ENCODE data around the gene FOXRED2. TPM values are rescaled to one million over a fixed set of nuclear protein-coding genes. Genes with fewer than 3 reads are reported as not detected.

FOXRED2 gene
- total RNA-seq, 1 experiment from 2014 or later, result 19.9 TPM

GRCh38 chr22:36541831-36542411, 35.1 kb upstream of the FOXRED2 start:
- intact Hi-C loops (cut with micrococcal nuclease), result no loop called here
- Histone ChIP-seq H3K36me3 (ENCODE audit: control insufficient read depth in 1 of 2, insufficient read depth in 2 of 2, low read length in 2 of 2) (no peaks in the 10 kb centered on the region), H3K79me2 (ENCODE audit: insufficient read depth, low read length) (no peaks in the 10 kb centered on the region), H3K4me3 (replicated peaks in 1 of 2; ENCODE audit: low read depth in 1 of 2, low read length in 2 of 2) (peak overlapping the region; percentile 19 to 35), H3K9me3 (ENCODE audit: control insufficient read depth in 1 of 2, insufficient read depth in 1 of 2, low read depth in 1 of 2, low read length in 2 of 2) (no peaks in the 10 kb centered on the region), H3K27me3 (ENCODE audit: insufficient read depth, low read length) (no peaks in the 10 kb centered on the region), H2AFZ (ENCODE audit: low read depth, low read length, poor library complexity, severe bottlenecking) (peak overlapping the region; percentile 88), H3K9ac (ENCODE audit: low read length) (peak overlapping the region; percentile 49), H3K9me2 (ENCODE audit: insufficient read depth) (no peaks in the 10 kb centered on the region), H4K20me1 (ENCODE audit: insufficient read depth) (no peaks in the 10 kb centered on the region), H3K4me2 (ENCODE audit: low read length) (peak overlapping the region; percentile 73), H3K4me1 (ENCODE audit: control insufficient read depth in 1 of 2, insufficient read depth in 2 of 2, low read length in 2 of 2) (peaks cover 17 to 53% of the 10 kb centered on the region in 2 experiments), H3K27ac (ENCODE audit: low read depth, low read length) (peak overlapping the region; percentile 65)
- peak; percentile 64 for DNase-seq (ENCODE audit: low read depth, low spot score)
- peak; percentile 62 for ATAC-seq
- ChIA-PET RAD21 (ENCODE audit: low non-redundant PET in 1 of 2, low total read pairs in 2 of 2, uncharacterized antibody in 2 of 2, unreplicated experiment in 2 of 2) (interaction anchor here in 1 of 2 experiments (0.7 kb wide), 1 partner anchor 213 kb away, joined by 7 read pairs; no protein-coding TSS in a partner anchor), CTCF (interaction anchor here (1.1 to 1.2 kb wide), 2 partner anchors 240 to 314 kb away, joined by 3 to 8 read pairs; no protein-coding TSS in a partner anchor), POLR2A (interaction anchor here (0.8 to 2.1 kb wide), 4 partner anchors 10 to 234 kb away, joined by 3 to 27 read pairs (median 4); partner anchors contain the start of genes EIF3D and IFT27)
- TF ChIP-seq JUND (IDR thresholded peaks at IDR 0.05) (peak; percentile 67; the same call in 1 of the 2 replicates), YY1 (IDR thresholded peaks at IDR 0.05; ENCODE audit: extremely low read depth, insufficient replicate concordance, low read depth, low read length) (peak; percentile 77), MAX (IDR thresholded peaks at IDR 0.05) (peak; percentile 76), EZH2 (IDR thresholded peaks at IDR 0.05) (no peak), TCF7L2 (IDR thresholded peaks at IDR 0.05; ENCODE audit: borderline replicate concordance, extremely low read depth, insufficient read depth, insufficient read length) (no peak), FOSL1 (IDR thresholded peaks at IDR 0.05; ENCODE audit: low read depth) (peak; percentile 74), POLR2AphosphoS5 (IDR thresholded peaks at IDR 0.05; ENCODE audit: low read depth, low read length) (peak; percentile 44; the same call in 1 of the 2 replicates), ZFX (IDR thresholded peaks at IDR 0.05) (peak; percentile 26; the same call in 1 of the 2 replicates), CBX3 (IDR thresholded peaks at IDR 0.05; ENCODE audit: low read depth) (peak; percentile 43; the same call in 1 of the 2 replicates), SP1 (IDR thresholded peaks at IDR 0.05; ENCODE audit: low read depth) (peak; percentile 60; the same call in 1 of the 2 replicates)
- no TSS peak for BruUV-seq (replicated peaks)
